DOHH2 (cell line): ENCODE measurements around the gene PLK3.

ENCODE experiments used
- EZH2phosphoT487 ChIP-seq: fragments of 200-600 bp; sonication (generic); IDR thresholded peaks from 2 replicates; pipeline ENCODE4 v1.6.1; 2017; ENCODE audit warnings: borderline replicate concordance, mild to moderate bottlenecking, antibody characterized with exemption, low read length, moderate library complexity, mixed read lengths
- TF ChIP-seq, protein P1 (sequence below): fragments of 200-600 bp; sonication (generic); IDR thresholded peaks from one replicate; pipeline ENCODE4 v1.5.1; 2014; ENCODE audit warnings: antibody characterized with exemption, mild to moderate bottlenecking, low read depth, low read length; ENCODE audit not compliant: poor library complexity, severe bottlenecking

DNA sequence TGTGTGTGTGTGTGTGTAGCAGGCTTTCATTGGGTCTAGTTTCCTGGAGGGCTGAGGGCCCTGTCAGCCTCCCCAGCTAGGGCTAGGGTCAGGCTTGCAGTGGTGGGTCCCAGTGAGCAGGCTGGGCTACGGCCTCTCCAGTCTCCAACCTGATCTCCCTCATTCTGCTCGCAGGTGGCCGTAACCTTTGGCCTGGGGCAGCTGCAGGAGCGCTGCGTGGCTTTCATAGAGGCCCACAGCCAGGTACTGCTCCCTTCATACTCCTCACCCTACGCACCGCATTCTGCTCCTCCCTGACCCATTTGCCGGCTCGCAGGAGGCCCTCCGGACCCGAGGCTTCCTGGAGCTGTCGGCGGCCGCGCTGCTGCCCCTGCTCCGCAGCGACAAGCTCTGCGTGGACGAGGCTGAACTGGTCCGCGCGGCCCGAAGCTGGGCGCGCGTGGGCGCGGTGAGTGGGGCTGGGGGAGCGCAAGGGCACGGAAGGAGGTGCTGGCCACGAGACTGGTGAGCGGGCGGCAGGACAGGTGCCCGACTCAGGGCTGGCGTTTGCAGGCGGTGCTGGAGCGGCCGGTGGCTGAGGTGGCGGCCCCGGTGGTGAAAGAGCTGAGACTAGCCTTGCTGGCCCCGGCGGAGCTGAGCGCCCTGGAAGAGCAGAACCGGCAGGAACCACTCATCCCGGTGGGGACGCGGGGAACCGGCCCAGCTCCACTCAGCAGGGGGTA lies 12.8 kb downstream of the PLK3 start:
- TF ChIP-seq, protein P1, sequence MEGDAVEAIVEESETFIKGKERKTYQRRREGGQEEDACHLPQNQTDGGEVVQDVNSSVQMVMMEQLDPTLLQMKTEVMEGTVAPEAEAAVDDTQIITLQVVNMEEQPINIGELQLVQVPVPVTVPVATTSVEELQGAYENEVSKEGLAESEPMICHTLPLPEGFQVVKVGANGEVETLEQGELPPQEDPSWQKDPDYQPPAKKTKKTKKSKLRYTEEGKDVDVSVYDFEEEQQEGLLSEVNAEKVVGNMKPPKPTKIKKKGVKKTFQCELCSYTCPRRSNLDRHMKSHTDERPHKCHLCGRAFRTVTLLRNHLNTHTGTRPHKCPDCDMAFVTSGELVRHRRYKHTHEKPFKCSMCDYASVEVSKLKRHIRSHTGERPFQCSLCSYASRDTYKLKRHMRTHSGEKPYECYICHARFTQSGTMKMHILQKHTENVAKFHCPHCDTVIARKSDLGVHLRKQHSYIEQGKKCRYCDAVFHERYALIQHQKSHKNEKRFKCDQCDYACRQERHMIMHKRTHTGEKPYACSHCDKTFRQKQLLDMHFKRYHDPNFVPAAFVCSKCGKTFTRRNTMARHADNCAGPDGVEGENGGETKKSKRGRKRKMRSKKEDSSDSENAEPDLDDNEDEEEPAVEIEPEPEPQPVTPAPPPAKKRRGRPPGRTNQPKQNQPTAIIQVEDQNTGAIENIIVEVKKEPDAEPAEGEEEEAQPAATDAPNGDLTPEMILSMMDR = no peak
- no peak for TF ChIP-seq EZH2phosphoT487
